Sigmoid colon (tissue), 7 donors: ENCODE measurements around the gene NANS. TPM values are rescaled to one million over a fixed set of nuclear protein-coding genes. Genes with fewer than 3 reads are reported as not detected.

Experiments used
- DNase-seq: peaks from one replicate; pipeline ENCODE4 v3.0.0-alpha.2; 2019
- H3K27ac ChIP-seq, 4 donors: fragments of 200-600 bp; sonication (generic); one replicate each; pipeline ENCODE4 v1.5.1; 2016 to 2019; ENCODE audit warnings: mild to moderate bottlenecking in 1 of 4
- H3K27me3 ChIP-seq, 3 donors: fragments of 200-600 bp; sonication (generic); one replicate each; pipeline ENCODE4 v1.5.1; 2019; ENCODE audit warnings: mild to moderate bottlenecking in 1 of 3
- H3K36me3 ChIP-seq, 4 donors: fragments of 200-600 bp; sonication (generic); one replicate each; pipeline ENCODE4 v1.5.1; 2016 to 2019
- H3K4me1 ChIP-seq, 4 donors: fragments of 200-600 bp; sonication (generic); one replicate each; pipeline ENCODE4 v1.5.1; 2017 to 2019
- H3K4me3 ChIP-seq, 4 donors: fragments of 200-600 bp; sonication (generic); one replicate each; pipeline ENCODE4 v1.5.1; 2017 to 2019; ENCODE audit warnings: mild to moderate bottlenecking in 2 of 4, moderate library complexity in 1 of 4
- H3K9me3 ChIP-seq, 4 donors: fragments of 200-600 bp in 3 of 4; sonication (generic) in 3 of 4; one replicate each; pipeline versions ENCODE4 v1.5.1 to v1.6.1; 2013 to 2019
- CTCF ChIP-seq, 4 experiments: fragments of 450-650 bp in 3 of 4; fragments of 200-600 bp in 1 of 4; IDR thresholded peaks; one replicate each; pipeline ENCODE4 v1.5.1; 2016 to 2019; ENCODE audit warnings: antibody characterized with exemption in 4 of 4, mild to moderate bottlenecking in 3 of 4, moderate library complexity in 2 of 4
- EP300 ChIP-seq, 4 donors: sonication (generic); formaldehyde crosslinking; IDR thresholded peaks; one replicate each; pipeline ENCODE4 v1.6.1; 2017; ENCODE audit warnings: antibody characterized with exemption in 4 of 4
- POLR2A ChIP-seq, 2 donors: fragments of 450-650 bp; IDR thresholded peaks; one replicate each; pipeline ENCODE4 v1.6.1; 2016; ENCODE audit warnings: antibody characterized with exemption in 2 of 2, mild to moderate bottlenecking in 2 of 2, moderate library complexity in 2 of 2
- POLR2AphosphoS5 ChIP-seq, 4 donors: sonication (generic); formaldehyde crosslinking; IDR thresholded peaks; one replicate each; pipeline ENCODE4 v1.6.1; 2017; ENCODE audit warnings: antibody characterized with exemption in 4 of 4
- WGBS, 2 donors: extraction: QIAGEN DNeasy Blood & Tissue Kit; methylation state at CpG; one replicate each; pipeline ENCODE4 v1.1.7; 2013; 5-methylcytosine and 5-hydroxymethylcytosine counted together
- intact Hi-C: fragments of 100-400 bp; cut with DNase I; formaldehyde crosslinking; loops from one replicate; pipeline ENCODE4 v1.15.1; 2023
- polyA plus RNA-seq, 3 donors: library from polyadenylated mRNA; stranded (reverse); fragments of 200-250 nt; gene quantifications; one replicate each; pipeline ENCODE4 v1.2.3, GENCODE V29; 2013
- total RNA-seq, 4 donors: library from RNA; depleted of rRNA; stranded (reverse); fragments of >200 nt; gene quantifications; one replicate each; pipeline ENCODE4 v1.1.0, GENCODE V29; 2016
- donor health status: healthy with polysubstance abuse.
- donor health status: Bipolar disorder and iron deficiency.
- donor health status: healthy.

The NANS gene
- total and polyA plus RNA-seq, 7 donors: 24.6 to 470 (median 38.1) TPM

- no peak overlapping the region for H3K4me3 ChIP-seq
- WGBS, 2 donors: 75 to 93% methylated on average over 5 of the region's 5 CpGs
- intact Hi-C loops: no loop called here
These were observed 12.6 kb upstream of the NANS start for GRCh38 chr9:98043915-98044314.

DNA sequence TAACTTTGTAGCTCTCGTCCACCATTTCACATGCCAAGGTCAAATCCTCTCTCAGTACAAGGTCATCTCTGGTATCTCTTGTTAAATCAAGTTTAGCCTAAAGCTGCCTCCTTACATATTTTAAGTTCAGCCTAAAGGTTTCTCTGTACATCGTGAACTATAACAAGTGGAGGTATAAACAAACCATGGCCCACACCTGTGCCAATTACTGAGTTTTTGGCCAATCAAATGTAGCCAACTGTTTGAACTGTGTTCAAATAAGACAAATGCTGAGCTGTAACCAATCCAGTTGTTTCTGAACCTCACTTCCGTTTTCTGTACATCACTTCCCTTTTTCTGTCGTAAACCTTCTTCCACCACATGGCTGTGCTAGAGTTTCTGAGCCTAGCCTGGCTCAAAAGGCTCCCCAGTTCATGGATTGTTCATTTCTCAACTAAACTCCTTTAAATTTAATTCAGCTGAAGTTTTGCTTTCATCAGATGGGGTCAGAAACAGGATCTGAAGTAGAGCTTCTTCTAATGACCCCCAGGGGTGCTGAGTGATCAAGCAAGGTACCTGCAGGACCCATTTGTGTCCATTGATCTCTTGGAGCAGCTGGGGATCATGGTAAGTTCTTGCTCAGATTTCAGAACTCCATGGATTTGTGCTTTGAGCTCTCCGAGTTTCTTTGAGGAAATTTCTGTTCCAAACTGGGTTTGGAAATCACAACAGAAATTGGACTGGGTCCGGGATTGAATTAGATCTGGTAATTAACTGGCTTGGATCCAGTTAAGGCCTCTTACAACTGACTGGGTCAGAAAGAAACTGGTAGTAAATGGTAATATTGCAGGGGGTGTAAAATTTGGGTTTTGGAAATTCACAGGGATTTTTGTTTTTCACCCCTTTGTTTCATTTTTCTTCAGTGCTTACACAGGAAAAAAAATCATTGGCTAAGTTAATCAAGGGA is 11.0 kb upstream of the NANS start:
- no peak overlapping the region for H3K27ac ChIP-seq

More at GRCh38 chr9:98043915-98044314, 12.6 kb upstream of the NANS start:
- H3K36me3 ChIP-seq: no peaks in the 10 kb centered on the region
- no peaks in the 10 kb centered on the region for H3K9me3 ChIP-seq
- H3K27ac ChIP-seq: no peak overlapping the region
- no peaks in the 10 kb centered on the region for H3K27me3 ChIP-seq
- no peak for TF ChIP-seq EP300 (IDR thresholded peaks at IDR 0.05)
- no peak for TF ChIP-seq CTCF (IDR thresholded peaks at IDR 0.05)
- TF ChIP-seq POLR2AphosphoS5 (IDR thresholded peaks at IDR 0.05): no peak
- TF ChIP-seq POLR2A (IDR thresholded peaks at IDR 0.05): no peak
- DNase-seq: no peak
- no peaks in the 10 kb centered on the region for H3K4me1 ChIP-seq

DNA sequence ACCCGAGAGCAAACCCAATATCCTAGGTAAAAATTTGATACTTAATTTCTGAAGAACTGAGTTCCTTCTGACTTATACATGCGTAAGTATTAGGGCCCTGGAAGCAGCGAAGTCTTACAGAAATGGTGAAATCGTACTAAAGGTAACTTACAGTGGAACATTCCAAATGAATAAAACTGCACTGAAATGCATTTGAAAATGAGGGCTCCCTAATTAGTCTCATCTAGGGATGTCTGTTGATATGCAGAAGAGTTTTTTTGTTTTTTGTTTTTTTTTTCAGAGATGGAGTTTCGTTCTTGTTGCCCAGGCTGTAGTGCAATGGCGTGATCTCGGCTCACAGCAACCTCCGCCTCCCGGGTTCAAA is 10.4 kb upstream of the NANS start:
- 96 to 97% methylated on average over 9 of the region's 9 CpGs for WGBS, 2 donors
- no peak for TF ChIP-seq EP300 (IDR thresholded peaks at IDR 0.05)
- TF ChIP-seq POLR2A (IDR thresholded peaks at IDR 0.05): no peak
- TF ChIP-seq CTCF (IDR thresholded peaks at IDR 0.05): no peak
- TF ChIP-seq POLR2AphosphoS5 (IDR thresholded peaks at IDR 0.05): no peak
- no peak overlapping the region for H3K4me3 ChIP-seq
- H3K27me3 ChIP-seq: no peaks in the 10 kb centered on the region
- no peaks in the 10 kb centered on the region for H3K4me1 ChIP-seq
- H3K9me3 ChIP-seq: no peaks in the 10 kb centered on the region
- H3K36me3 ChIP-seq: no peaks in the 10 kb centered on the region
- intact Hi-C loops: no loop called here
- DNase-seq: no peak
- no peak overlapping the region for H3K27ac ChIP-seq

More for the DNA sequence above, 11.0 kb upstream of the NANS start:
- no peak for DNase-seq
- intact Hi-C loops: no loop called here
- Histone ChIP-seq H3K27me3 (no peaks in the 10 kb centered on the region), H3K9me3 (no peaks in the 10 kb centered on the region), H3K36me3 (no peaks in the 10 kb centered on the region), H3K4me3 (no peak overlapping the region), H3K4me1 (no peaks in the 10 kb centered on the region)
- 60 to 78% methylated on average over 6 of the region's 6 CpGs for WGBS, 2 donors
- TF ChIP-seq EP300 (IDR thresholded peaks at IDR 0.05): no peak
- TF ChIP-seq POLR2AphosphoS5 (IDR thresholded peaks at IDR 0.05): no peak
- no peak for TF ChIP-seq CTCF (IDR thresholded peaks at IDR 0.05)
- no peak for TF ChIP-seq POLR2A (IDR thresholded peaks at IDR 0.05)

DNA sequence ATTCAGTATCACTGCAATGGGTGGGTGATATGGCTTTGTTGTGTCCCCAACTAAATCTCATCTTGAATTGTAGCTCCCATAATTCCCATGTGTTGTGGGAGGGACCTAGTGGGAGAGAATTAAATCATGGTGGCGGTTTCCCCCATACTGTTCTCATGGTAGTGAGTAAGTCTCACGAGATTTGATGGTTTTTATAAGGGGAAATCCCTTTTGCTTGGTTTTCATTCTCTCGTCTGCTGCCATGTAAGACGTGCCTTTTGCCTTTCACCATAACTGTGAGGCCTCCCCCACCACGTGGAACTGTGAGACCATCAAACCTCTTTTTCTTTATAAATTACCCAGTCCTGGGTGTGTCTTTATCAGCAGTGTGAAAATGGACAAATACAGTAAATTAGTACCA is 9.5 kb upstream of the NANS start:
- no peaks in the 10 kb centered on the region for H3K4me1 ChIP-seq
- no peak for TF ChIP-seq POLR2A (IDR thresholded peaks at IDR 0.05)
- no peak for TF ChIP-seq POLR2AphosphoS5 (IDR thresholded peaks at IDR 0.05)
- TF ChIP-seq CTCF (IDR thresholded peaks at IDR 0.05): no peak
- no peak for TF ChIP-seq EP300 (IDR thresholded peaks at IDR 0.05)
- H3K9me3 ChIP-seq: no peaks in the 10 kb centered on the region
- H3K27me3 ChIP-seq: no peaks in the 10 kb centered on the region
- intact Hi-C loops: no loop called here
- H3K27ac ChIP-seq: no peak overlapping the region
- WGBS, 2 donors: 79 to 82% methylated on average over 5 of the region's 5 CpGs
- no peak for DNase-seq
- no peak overlapping the region for H3K4me3 ChIP-seq
- no peaks in the 10 kb centered on the region for H3K36me3 ChIP-seq
